A549 (cell line): ENCODE results near the gene TNP2. TPM values are rescaled to one million over a fixed set of nuclear protein-coding genes. Genes with fewer than 3 reads are reported as not detected.
A peak's percentile ranks its signal among the peaks of the same experiment; 100 is the strongest.

Source experiments
- ATAC-seq, 2 experiments: fragments of 200-7000 bp in 1 of 2; fragments of >200 bp in 1 of 2; cut with Nextera tagmentation in 1 of 2; cut with Tn5 transposase in 1 of 2; 3 replicates each; pipeline versions ENCODE4 v1.8.0 to v1.9.1; 2018 to 2020; ENCODE audit warnings: mild to moderate bottlenecking in 1 of 2, moderate library complexity in 1 of 2
- CTCF ChIA-PET: fragments of 300-600 bp; sonication (Branson Sonifier 250); formaldehyde crosslinking; extraction: SDS; loops from one replicate; lab custom pipeline; 2021; ENCODE audit warnings: antibody characterized with exemption, inconsistent platforms; lab: Yijun Ruan, JAX
- POLR2A ChIA-PET: fragments of 350-600 bp; formaldehyde crosslinking; extraction: SDS; loops from one replicate; lab custom pipeline; 2021; ENCODE audit warnings: antibody characterized with exemption, inconsistent platforms; lab: Yijun Ruan, JAX
- DNase-seq, 2 experiments: peaks; one replicate each; pipeline versions ENCODE4 v3.0.0 to v3.0.0-alpha.2; 2011 to 2016; ENCODE audit warnings: low read depth in 1 of 2, low spot score in 1 of 2
- FAIRE-seq: peaks from 2 replicates; lab custom pipeline; 2011; peaks lifted over from hg19 to GRCh38; lab: Jason Lieb, UNC
- H3K27ac ChIP-seq, 2 experiments: fragments of >200 bp; sonication (Bioruptor Twin); formaldehyde crosslinking; 3 replicates each; pipeline ENCODE4 v1.5.1; 2016 to 2017
- H3K4me1 ChIP-seq: fragments of >200 bp; sonication (Bioruptor Twin); formaldehyde crosslinking; 3 replicates; pipeline ENCODE4 v1.6.1; 2016
- H3K4me2 ChIP-seq: fragments of >200 bp; sonication (Bioruptor Twin); formaldehyde crosslinking; 3 replicates; pipeline ENCODE4 v1.6.1; 2016
- H3K4me3 ChIP-seq: fragments of >200 bp; sonication (Bioruptor Twin); formaldehyde crosslinking; 3 replicates; pipeline ENCODE4 v1.5.1; 2016
- H3K9me3 ChIP-seq: fragments of >200 bp; sonication (Bioruptor Twin); formaldehyde crosslinking; 3 replicates; pipeline ENCODE4 v1.6.1; 2016
- BHLHE40 ChIP-seq: IDR thresholded peaks from 2 replicates; pipeline ENCODE4 v1.6.1; 2012; ENCODE audit warnings: low read depth, low read length, inconsistent platforms
- CBX2 ChIP-seq: fragments of 200-600 bp; sonication (generic); IDR thresholded peaks from 2 replicates; pipeline ENCODE4 v1.6.1; 2016; ENCODE audit warnings: low read depth, mild to moderate bottlenecking, borderline replicate concordance
- FOSB ChIP-seq: fragments of 250-450 bp; sonication (Bioruptor Pico); IDR thresholded peaks from 2 replicates; pipeline ENCODE4 v1.5.0; 2020; ENCODE audit warnings: mild to moderate bottlenecking, moderate library complexity
- HOXA7 ChIP-seq: fragments of 250-450 bp; sonication (Bioruptor Pico); IDR thresholded peaks from 2 replicates; pipeline ENCODE4 v1.5.0; 2020; ENCODE audit warnings: mild to moderate bottlenecking, moderate library complexity
- HOXB13 ChIP-seq: fragments of 250-450 bp; sonication (Bioruptor Pico); IDR thresholded peaks from 2 replicates; pipeline ENCODE4 v1.5.0; 2020; ENCODE audit warnings: low read depth, mild to moderate bottlenecking, moderate library complexity
- KDM5A ChIP-seq: fragments of 200-600 bp; sonication (generic); IDR thresholded peaks from 2 replicates; pipeline ENCODE4 v1.6.1; 2016; ENCODE audit warnings: antibody characterized with exemption, mild to moderate bottlenecking
- MAFK ChIP-seq: fragments of 450-650 bp; IDR thresholded peaks from 2 replicates; pipeline ENCODE4 v1.6.1; 2014; ENCODE audit not compliant: partially characterized antibody
- MAZ ChIP-seq: fragments of 150-350 bp; IDR thresholded peaks from 2 replicates; pipeline ENCODE4 v1.6.1; 2014; ENCODE audit warnings: antibody characterized with exemption, low read depth, low read length, borderline replicate concordance
- NPAS2 ChIP-seq: fragments of 250-450 bp; sonication (Bioruptor Pico); IDR thresholded peaks from 2 replicates; pipeline ENCODE4 v1.8.0; 2022; ENCODE audit warnings: mild to moderate bottlenecking, moderate library complexity, borderline replicate concordance
- POLR2AphosphoS2 ChIP-seq: conservative IDR thresholded peaks from 2 replicates; pipeline ENCODE4 v1.6.1; 2012; ENCODE audit warnings: low read length, improper control_type of control experiment, inconsistent platforms
- RAD21 ChIP-seq, 2 experiments: fragments of >200 bp in 1 of 2; sonication (Bioruptor Twin) in 1 of 2; formaldehyde crosslinking in 1 of 2; IDR thresholded peaks in 1 of 2; conservative IDR thresholded peaks in 1 of 2; 2 replicates in 1 of 2; 3 replicates in 1 of 2; pipeline ENCODE4 v1.6.1; 2012 to 2018; ENCODE audit warnings: inconsistent platforms in 1 of 2
- RNF2 ChIP-seq: fragments of 200-600 bp; sonication (generic); IDR thresholded peaks from 2 replicates; pipeline ENCODE4 v1.6.1; 2016; ENCODE audit warnings: low read depth, mild to moderate bottlenecking, antibody characterized with exemption, moderate library complexity, borderline replicate concordance
- SREBF2 ChIP-seq: fragments of 450-650 bp; IDR thresholded peaks from 2 replicates; pipeline ENCODE4 v1.6.1; 2014; ENCODE audit warnings: mild to moderate bottlenecking, moderate library complexity
- TP53 ChIP-seq: fragments of 250-450 bp; sonication (Bioruptor Pico); IDR thresholded peaks from 2 replicates; pipeline ENCODE4 v1.5.0; 2021; ENCODE audit warnings: mild to moderate bottlenecking, moderate library complexity
- ZC3H11A ChIP-seq: fragments of 450-650 bp; IDR thresholded peaks from 2 replicates; pipeline ENCODE4 v1.6.1; 2014; ENCODE audit warnings: antibody characterized with exemption, mild to moderate bottlenecking
- ZSCAN20 ChIP-seq: fragments of 250-450 bp; sonication (Bioruptor Pico); IDR thresholded peaks from 2 replicates; pipeline ENCODE4 v1.8.0; 2022; ENCODE audit warnings: mild to moderate bottlenecking, moderate library complexity
- WGBS: methylation state at CpG from one replicate; pipeline ENCODE4 v1.1.6; 2017; ENCODE audit errors: missing lambda C conversion rate; 5-methylcytosine and 5-hydroxymethylcytosine counted together
- polyA plus RNA-seq, 4 experiments: library from polyadenylated mRNA; depleted of rRNA in 3 of 4; stranded (reverse); fragments of >200 nt; fragmentation: RNase III in 1 of 4; extraction: RNeasy Plus Mini Kit Qiagen cat#74134 plus additional on column Dnase treatment in 1 of 4; gene quantifications; 2 replicates in 3 of 4; 3 replicates in 1 of 4; pipeline ENCODE4 v1.2.3, GENCODE V29; 2011 to 2017
- TF ChIP-seq, protein P1 (sequence below): IDR thresholded peaks from 2 replicates; pipeline ENCODE4 v1.6.1; 2012
- TF ChIP-seq, protein P2 (sequence below): fragments of 250-450 bp; sonication (Bioruptor Pico); IDR thresholded peaks from 2 replicates; pipeline ENCODE4 v1.5.0; 2020; ENCODE audit warnings: low read depth, mild to moderate bottlenecking, moderate library complexity
- TF ChIP-seq, protein P3 (sequence below): fragments of >200 bp; sonication (Bioruptor Twin); formaldehyde crosslinking; IDR thresholded peaks from 2 replicates; pipeline ENCODE4 v1.6.1; 2016
- TF ChIP-seq, protein P4 (sequence below): fragments of 250-450 bp; sonication (Bioruptor Pico); IDR thresholded peaks from 2 replicates; pipeline ENCODE4 v1.5.0; 2021; ENCODE audit warnings: mild to moderate bottlenecking, moderate library complexity, borderline replicate concordance
- TF ChIP-seq, protein P5 (sequence below): fragments of 450-650 bp; IDR thresholded peaks from 2 replicates; pipeline ENCODE4 v1.6.1; 2014; ENCODE audit warnings: antibody characterized with exemption

TNP2 gene
- polyA plus RNA-seq, 2 of the 4 experiments (the other 2 are of a cell fraction) = not detected

DNA sequence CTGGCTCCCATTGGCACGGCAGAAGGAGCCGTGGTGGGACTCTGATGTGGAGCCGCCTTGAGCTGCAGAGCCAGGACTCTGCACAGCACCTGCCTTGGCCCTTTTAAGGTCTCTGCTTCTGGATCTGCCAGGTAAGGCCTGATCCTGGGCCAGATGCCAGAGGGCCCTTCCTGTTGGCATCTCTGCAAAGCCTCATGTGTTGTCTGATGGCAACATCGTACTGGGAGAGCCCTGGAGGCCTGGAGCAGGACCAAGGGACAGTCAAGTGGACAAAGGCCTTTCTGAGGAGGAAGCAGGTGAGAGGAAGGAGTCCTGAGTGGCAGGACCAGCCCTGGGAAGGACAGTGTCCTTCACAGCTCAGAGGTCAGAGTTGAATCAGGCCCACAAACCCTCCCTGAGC, 39.2 kb downstream of the TNP2 start:
- TF ChIP-seq TP53 (CRISPR knock-in tag) = no peak
- TF ChIP-seq MAFK = no peak
- TF ChIP-seq HOXA7 (CRISPR knock-in tag) = no peak
- no peak for TF ChIP-seq KDM5A
- no peak for TF ChIP-seq RNF2
- TF ChIP-seq, protein P1, sequence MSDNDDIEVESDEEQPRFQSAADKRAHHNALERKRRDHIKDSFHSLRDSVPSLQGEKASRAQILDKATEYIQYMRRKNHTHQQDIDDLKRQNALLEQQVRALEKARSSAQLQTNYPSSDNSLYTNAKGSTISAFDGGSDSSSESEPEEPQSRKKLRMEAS = no peak
- TF ChIP-seq, protein P2, sequence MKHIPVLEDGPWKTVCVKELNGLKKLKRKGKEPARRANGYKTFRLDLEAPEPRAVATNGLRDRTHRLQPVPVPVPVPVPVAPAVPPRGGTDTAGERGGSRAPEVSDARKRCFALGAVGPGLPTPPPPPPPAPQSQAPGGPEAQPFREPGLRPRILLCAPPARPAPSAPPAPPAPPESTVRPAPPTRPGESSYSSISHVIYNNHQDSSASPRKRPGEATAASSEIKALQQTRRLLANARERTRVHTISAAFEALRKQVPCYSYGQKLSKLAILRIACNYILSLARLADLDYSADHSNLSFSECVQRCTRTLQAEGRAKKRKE (CRISPR knock-in tag) = no peak
- TF ChIP-seq HOXB13 = no peak
- no peak overlapping the region for H3K4me2 ChIP-seq
- 71% methylated on average over 4 of the region's 4 CpGs for WGBS
- H3K27ac ChIP-seq = no peak overlapping the region
- ChIA-PET POLR2A (no interaction called here), CTCF (no interaction called here)
- no peak overlapping the region for H3K4me3 ChIP-seq
- ATAC-seq (no peak), DNase-seq (no peak), FAIRE-seq (no peak)
- no peaks in the 10 kb centered on the region for H3K9me3 ChIP-seq
- H3K4me1 ChIP-seq = no peaks in the 10 kb centered on the region

DNA sequence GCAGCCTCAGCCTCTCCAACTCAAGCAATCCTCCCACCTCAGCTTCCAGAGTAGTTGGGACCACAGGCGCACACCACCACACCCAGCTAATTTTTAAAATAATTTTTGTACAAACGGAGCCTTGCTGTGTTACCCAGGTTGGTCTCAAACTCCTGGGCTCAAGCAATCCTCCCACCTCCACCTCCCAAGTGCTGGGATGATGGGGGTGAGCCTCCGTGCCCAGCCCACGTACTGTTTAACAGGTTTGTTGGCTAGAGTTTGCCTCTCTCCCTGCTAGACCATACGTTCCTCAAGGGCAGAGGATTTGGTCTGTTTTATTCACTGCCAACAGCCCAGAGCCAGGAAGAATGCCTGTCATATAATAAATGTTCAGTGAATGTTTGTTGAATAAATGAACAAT, 39.7 kb downstream of the TNP2 start:
- WGBS = 65% methylated on average over 5 of the region's 5 CpGs
- no peak overlapping the region for H3K27ac ChIP-seq
- ATAC-seq (no peak), DNase-seq (no peak), FAIRE-seq (no peak)
- CTCF ChIA-PET = interaction anchor here (1.1 kb wide), 1 partner anchor 234 kb away, joined by 3 read pairs; no protein-coding TSS in a partner anchor
- POLR2A ChIA-PET = interaction anchor here (0.7 kb wide), 1 partner anchor 26 kb away, joined by 4 read pairs; no protein-coding TSS in a partner anchor
- H3K4me3 ChIP-seq = no peak overlapping the region
- no peak overlapping the region for H3K4me2 ChIP-seq
- H3K9me3 ChIP-seq = no peaks in the 10 kb centered on the region
- no peak for TF ChIP-seq POLR2AphosphoS2
- TF ChIP-seq, protein P3, sequence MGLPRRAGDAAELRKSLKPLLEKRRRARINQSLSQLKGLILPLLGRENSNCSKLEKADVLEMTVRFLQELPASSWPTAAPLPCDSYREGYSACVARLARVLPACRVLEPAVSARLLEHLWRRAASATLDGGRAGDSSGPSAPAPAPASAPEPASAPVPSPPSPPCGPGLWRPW = no peak
- TF ChIP-seq, protein P4, sequence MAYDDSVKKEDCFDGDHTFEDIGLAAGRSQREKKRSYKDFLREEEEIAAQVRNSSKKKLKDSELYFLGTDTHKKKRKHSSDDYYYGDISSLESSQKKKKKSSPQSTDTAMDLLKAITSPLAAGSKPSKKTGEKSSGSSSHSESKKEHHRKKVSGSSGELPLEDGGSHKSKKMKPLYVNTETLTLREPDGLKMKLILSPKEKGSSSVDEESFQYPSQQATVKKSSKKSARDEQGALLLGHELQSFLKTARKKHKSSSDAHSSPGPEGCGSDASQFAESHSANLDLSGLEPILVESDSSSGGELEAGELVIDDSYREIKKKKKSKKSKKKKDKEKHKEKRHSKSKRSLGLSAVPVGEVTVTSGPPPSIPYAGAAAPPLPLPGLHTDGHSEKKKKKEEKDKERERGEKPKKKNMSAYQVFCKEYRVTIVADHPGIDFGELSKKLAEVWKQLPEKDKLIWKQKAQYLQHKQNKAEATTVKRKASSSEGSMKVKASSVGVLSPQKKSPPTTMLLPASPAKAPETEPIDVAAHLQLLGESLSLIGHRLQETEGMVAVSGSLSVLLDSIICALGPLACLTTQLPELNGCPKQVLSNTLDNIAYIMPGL = no peak
- no peak for TF ChIP-seq MAFK
- TF ChIP-seq, all 56 proteins: peak for 0
- H3K4me1 ChIP-seq = no peaks in the 10 kb centered on the region

DNA sequence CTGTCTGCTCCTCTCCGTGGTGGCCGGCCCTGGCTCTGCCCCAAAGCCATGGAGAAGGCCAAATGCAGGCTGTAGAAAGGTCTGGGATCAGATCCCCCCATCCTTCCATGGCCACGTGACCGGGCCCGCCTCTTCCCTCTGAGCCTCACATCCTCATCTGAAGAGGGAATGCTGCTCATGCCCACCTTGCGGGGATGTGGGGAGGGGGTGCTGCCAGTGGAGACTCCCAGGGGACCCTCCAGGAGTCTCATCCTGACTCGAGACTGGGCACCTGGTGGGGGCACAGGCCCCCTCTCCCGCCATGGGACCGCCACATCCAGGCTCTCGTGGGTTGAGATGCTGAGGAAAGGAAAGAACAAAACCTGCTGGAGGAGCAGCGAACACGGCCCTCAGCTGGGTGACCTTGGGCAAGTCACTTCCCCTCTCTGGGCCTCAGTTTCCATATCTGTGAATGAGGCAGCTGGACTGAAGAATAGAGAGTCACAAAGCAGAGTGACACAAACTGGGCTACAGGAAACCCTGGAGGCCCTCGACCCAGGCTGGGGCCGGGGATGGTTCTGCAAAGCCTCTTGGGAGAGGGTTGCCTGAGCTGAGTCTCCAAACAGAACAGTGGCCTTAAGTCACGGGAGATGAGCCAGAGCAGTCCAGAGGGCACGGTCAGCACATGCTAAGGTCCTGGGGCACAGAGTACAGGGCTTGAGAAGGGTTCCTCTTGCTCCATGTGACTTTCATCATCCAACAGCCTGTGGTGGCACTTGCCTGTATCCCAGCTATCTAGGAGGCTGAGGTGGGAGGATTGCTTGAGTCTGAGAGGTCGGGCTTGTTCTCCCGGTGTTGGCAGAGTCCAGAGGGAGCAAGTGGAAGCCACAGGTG, 43.2 kb downstream of the TNP2 start:
- Histone ChIP-seq H3K4me3 (no peak overlapping the region), H3K4me1 (no peaks in the 10 kb centered on the region), H3K4me2 (no peak overlapping the region), H3K9me3 (no peaks in the 10 kb centered on the region), H3K27ac (no peak overlapping the region; a peak in 1 of 6 replicates)
- no peak for TF ChIP-seq HOXB13
- DNase-seq = no peak
- ATAC-seq = no peak
- ChIA-PET POLR2A (no interaction called here), CTCF (no interaction called here)
- no peak for FAIRE-seq
- 66% methylated on average over 18 of the region's 18 CpGs for WGBS

DNA sequence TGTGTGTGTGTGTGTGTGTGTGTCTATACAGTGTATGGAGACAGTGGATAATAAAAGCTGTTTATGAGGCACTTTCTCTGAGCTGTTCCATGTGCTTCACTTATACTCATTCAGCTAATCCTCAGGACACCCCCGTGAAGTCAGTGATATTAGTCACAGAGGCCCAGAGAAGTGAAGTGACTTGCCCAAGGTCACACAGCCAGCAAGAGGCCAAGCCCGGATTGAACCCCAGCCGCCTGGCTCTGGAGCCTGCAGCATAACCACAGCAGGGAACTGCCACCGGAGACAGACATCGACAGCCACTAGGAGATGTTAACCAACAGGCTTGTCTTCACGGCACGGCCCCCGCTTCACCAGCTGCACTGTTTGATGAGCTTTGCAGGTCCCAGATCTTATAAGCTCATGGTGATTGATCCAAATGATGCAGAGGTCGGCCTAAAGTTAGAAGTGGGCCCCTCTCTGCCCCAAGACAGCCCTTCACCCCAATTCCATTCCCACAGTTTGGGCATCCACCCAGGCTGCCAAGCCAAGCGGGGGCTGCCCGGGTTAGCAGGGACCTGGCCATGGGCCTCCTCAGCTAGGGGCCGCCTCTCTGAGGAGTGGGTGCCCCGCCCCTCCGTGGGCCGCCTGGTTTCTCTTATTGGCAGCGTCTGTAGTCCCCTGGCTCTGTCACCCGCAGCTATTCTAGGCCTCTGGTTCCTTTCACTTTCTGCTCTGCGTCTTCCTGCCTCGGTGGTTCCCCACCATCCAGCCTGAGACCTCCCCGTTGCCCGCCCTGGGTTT, 44.0 kb downstream of the TNP2 start:
- no peak for TF ChIP-seq MAZ
- TF ChIP-seq FOSB (CRISPR knock-in tag) = no peak
- TF ChIP-seq KDM5A = no peak
- TF ChIP-seq BHLHE40 = no peak
- TF ChIP-seq ZSCAN20 = no peak
- no peak for TF ChIP-seq SREBF2
- TF ChIP-seq, protein P1 = no peak
- TF ChIP-seq, protein P5, sequence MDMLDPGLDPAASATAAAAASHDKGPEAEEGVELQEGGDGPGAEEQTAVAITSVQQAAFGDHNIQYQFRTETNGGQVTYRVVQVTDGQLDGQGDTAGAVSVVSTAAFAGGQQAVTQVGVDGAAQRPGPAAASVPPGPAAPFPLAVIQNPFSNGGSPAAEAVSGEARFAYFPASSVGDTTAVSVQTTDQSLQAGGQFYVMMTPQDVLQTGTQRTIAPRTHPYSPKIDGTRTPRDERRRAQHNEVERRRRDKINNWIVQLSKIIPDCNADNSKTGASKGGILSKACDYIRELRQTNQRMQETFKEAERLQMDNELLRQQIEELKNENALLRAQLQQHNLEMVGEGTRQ = no peak
- TF ChIP-seq NPAS2 (CRISPR knock-in tag) = no peak
- TF ChIP-seq ZC3H11A = no peak
- TF ChIP-seq, protein P2 (CRISPR knock-in tag) = no peak
- no peak for TF ChIP-seq RAD21 (conservative IDR thresholded peaks at IDR 0.05 in 1 of 2, IDR thresholded peaks at IDR 0.05 in 1 of 2)
- TF ChIP-seq CBX2 = no peak
- FAIRE-seq (no peak), DNase-seq (no peak), ATAC-seq (no peak)
- Histone ChIP-seq H3K4me3 (no peak overlapping the region), H3K4me2 (no peak overlapping the region), H3K9me3 (no peaks in the 10 kb centered on the region), H3K27ac (peak overlapping the region in 1 of 2 experiments; percentile 28; a peak in 1 of 6 replicates), H3K4me1 (no peaks in the 10 kb centered on the region)
- ChIA-PET POLR2A (no interaction called here), CTCF (no interaction called here)
- 76% methylated on average over 21 of the region's 21 CpGs for WGBS
